ENCODE measurements around the gene PCBP3.

Gene PCBP3

GRCh38 chr21:45979141-45979631, 335.7 kb downstream of the PCBP3 start:
- no peak for TF ChIP-seq ZNF274 (IDR thresholded peaks at IDR 0.05; ENCODE audit: low read depth, low read length)
- no peak overlapping the region for H3K4me3 ChIP-seq (ENCODE audit: low read length)

- no peak overlapping the region for H3K4me3 ChIP-seq (ENCODE audit: low read length)
- no peak for TF ChIP-seq ZNF274 (IDR thresholded peaks at IDR 0.05; ENCODE audit: low read depth, low read length)
Measured at GRCh38 chr21:45979651-45980050, 336.1 kb downstream of the PCBP3 start.

GRCh38 chr21:45980271-45980670, 336.7 kb downstream of the PCBP3 start:
- TF ChIP-seq ZNF274 (IDR thresholded peaks at IDR 0.05; ENCODE audit: low read depth, low read length): no peak
- H3K4me3 ChIP-seq (ENCODE audit: low read length): no peak overlapping the region

- no peak for TF ChIP-seq ZNF274 (IDR thresholded peaks at IDR 0.05; ENCODE audit: low read depth, low read length)
- no peak overlapping the region for H3K4me3 ChIP-seq (ENCODE audit: low read length)
Measured at GRCh38 chr21:45980697-45981096, 337.2 kb downstream of the PCBP3 start.

GRCh38 chr21:45981151-45982091, 337.9 kb downstream of the PCBP3 start, which contains the start of gene COL6A1:
Gene COL6A1, plus strand, starts transcription at chr21:45981770. Its CDS starts 81 bp downstream, at chr21:45981851.
- H3K4me3 ChIP-seq (ENCODE audit: low read length): peak within 1 kb of the TSS; percentile 39
- no peak for TF ChIP-seq ZNF274 (IDR thresholded peaks at IDR 0.05; ENCODE audit: low read depth, low read length)

GRCh38 chr21:45982092-45982757, 338.7 kb downstream of the PCBP3 start:
- TF ChIP-seq ZNF274 (IDR thresholded peaks at IDR 0.05; ENCODE audit: low read depth, low read length): no peak
- H3K4me3 ChIP-seq (ENCODE audit: low read length): peak overlapping the region; percentile 39

- TF ChIP-seq ZNF274 (IDR thresholded peaks at IDR 0.05; ENCODE audit: low read depth, low read length): no peak
- H3K4me3 ChIP-seq (ENCODE audit: low read length): no peak overlapping the region
Measured at GRCh38 chr21:45982758-45983648, 339.5 kb downstream of the PCBP3 start.

GRCh38 chr21:45983649-45983965, 340.1 kb downstream of the PCBP3 start:
- no peak overlapping the region for H3K4me3 ChIP-seq (ENCODE audit: low read length)
- no peak for TF ChIP-seq ZNF274 (IDR thresholded peaks at IDR 0.05; ENCODE audit: low read depth, low read length)

- TF ChIP-seq ZNF274 (IDR thresholded peaks at IDR 0.05; ENCODE audit: low read depth, low read length): no peak
- no peak overlapping the region for H3K4me3 ChIP-seq (ENCODE audit: low read length)
Measured at GRCh38 chr21:45983981-45984551, 340.5 kb downstream of the PCBP3 start.

GRCh38 chr21:45984584-45985095, 341.1 kb downstream of the PCBP3 start:
- H3K4me3 ChIP-seq (ENCODE audit: low read length): no peak overlapping the region
- TF ChIP-seq ZNF274 (IDR thresholded peaks at IDR 0.05; ENCODE audit: low read depth, low read length): no peak

- no peak for TF ChIP-seq ZNF274 (IDR thresholded peaks at IDR 0.05; ENCODE audit: low read depth, low read length)
- no peak overlapping the region for H3K4me3 ChIP-seq (ENCODE audit: low read length)
Measured at GRCh38 chr21:45985471-45986315, 342.2 kb downstream of the PCBP3 start.

GRCh38 chr21:45986316-45987051, 343.0 kb downstream of the PCBP3 start:
- TF ChIP-seq ZNF274 (IDR thresholded peaks at IDR 0.05; ENCODE audit: low read depth, low read length): no peak
- no peak overlapping the region for H3K4me3 ChIP-seq (ENCODE audit: low read length)

Measured in GM08714 (cell line).